OCI-LY1 (cell line): Measurements from ENCODE around the gene RPS21.

Experiments used
- H2AFZ ChIP-seq: fragments of 200-600 bp; sonication (generic), shearing (Covaris generic); 2 replicates; pipeline ENCODE4 v1.6.0; 2014; ENCODE audit warnings: antibody characterized with exemption, mild to moderate bottlenecking, low read length
- H3F3A ChIP-seq: fragments of 200-600 bp; sonication (generic), shearing (Covaris generic); 2 replicates; pipeline ENCODE4 v1.6.0; 2014; ENCODE audit warnings: mild to moderate bottlenecking, antibody characterized with exemption, low read length, moderate library complexity; ENCODE audit not compliant: insufficient read depth
- H3K27ac ChIP-seq: fragments of 200-600 bp; sonication (generic); 2 replicates; pipeline ENCODE4 v1.5.1; 2014; ENCODE audit warnings: low read length, mixed run types, mild to moderate bottlenecking, low read depth; ENCODE audit not compliant: poor library complexity, severe bottlenecking
- H3K27me3 ChIP-seq: fragments of 200-600 bp; sonication (generic); 2 replicates; pipeline ENCODE4 v1.6.0; 2014; ENCODE audit warnings: antibody characterized with exemption, mild to moderate bottlenecking, low read length, moderate library complexity; ENCODE audit not compliant: insufficient read depth
- H3K36me3 ChIP-seq: fragments of 200-600 bp; sonication (generic); 2 replicates; pipeline ENCODE4 v1.6.1; 2014; ENCODE audit warnings: mild to moderate bottlenecking, antibody characterized with exemption, low read length, moderate library complexity, mixed read lengths; ENCODE audit not compliant: insufficient read depth
- H3K4me1 ChIP-seq: fragments of 200-600 bp; sonication (generic); 2 replicates; pipeline ENCODE4 v1.5.1; 2014; ENCODE audit warnings: mild to moderate bottlenecking, low read length, moderate library complexity; ENCODE audit not compliant: insufficient read depth, severe bottlenecking
- H3K4me2 ChIP-seq: fragments of 200-600 bp; sonication (generic), shearing (Covaris generic); 2 replicates; pipeline ENCODE4 v1.6.1; 2014; ENCODE audit warnings: low read length
- H3K4me3 ChIP-seq: fragments of 200-600 bp; sonication (generic); 2 replicates; pipeline ENCODE4 v1.5.1; 2014; ENCODE audit warnings: low read length, low read depth, mild to moderate bottlenecking, mixed read lengths; ENCODE audit not compliant: poor library complexity, severe bottlenecking
- H3K79me2 ChIP-seq: fragments of 200-600 bp; shearing (Covaris generic); 2 replicates; pipeline ENCODE4 v1.6.1; 2016; ENCODE audit warnings: mixed run types, low read length, mixed read lengths; ENCODE audit not compliant: insufficient read depth
- H3K9ac ChIP-seq: fragments of 200-600 bp; sonication (generic), shearing (Covaris generic); 2 replicates; pipeline ENCODE4 v1.6.1; 2014; ENCODE audit warnings: mild to moderate bottlenecking, low read length, mixed read lengths
- H3K9me2 ChIP-seq: fragments of 200-600 bp; sonication (generic), shearing (Covaris generic); 2 replicates; pipeline ENCODE4 v1.6.1; 2014; ENCODE audit warnings: low read depth, mild to moderate bottlenecking, low read length, mixed read lengths
- H3K9me3 ChIP-seq: fragments of 200-600 bp; shearing (Covaris generic); 2 replicates; pipeline ENCODE4 v1.6.1; 2014; ENCODE audit warnings: low read length, mixed read lengths
- H4K20me1 ChIP-seq: fragments of 200-600 bp; sonication (generic), shearing (Covaris generic); 2 replicates; pipeline ENCODE4 v1.6.0; 2016; ENCODE audit warnings: mild to moderate bottlenecking, low read length; ENCODE audit not compliant: insufficient read depth
- EZH2 ChIP-seq: fragments of 200-600 bp; sonication (generic), shearing (Covaris generic); IDR thresholded peaks from 2 replicates; pipeline ENCODE4 v1.8.0; 2017; ENCODE audit warnings: borderline replicate concordance, mixed run types, mild to moderate bottlenecking, antibody characterized with exemption, low read length, moderate library complexity, mixed read lengths
- TF ChIP-seq, protein P1 (sequence below): fragments of 200-600 bp; sonication (generic), shearing (Covaris generic); IDR thresholded peaks from 2 replicates; pipeline ENCODE4 v1.5.1; 2017; ENCODE audit warnings: mild to moderate bottlenecking, antibody characterized with exemption, low read length, moderate library complexity, mixed read lengths

RPS21 gene

GRCh38 chr20:62421716-62421990 lies 34.8 kb downstream of the RPS21 start:
- no peaks in the 10 kb centered on the region for H3K79me2 ChIP-seq
- no peak overlapping the region for H3K4me2 ChIP-seq
- H3K9ac ChIP-seq, result no peak overlapping the region
- H3F3A ChIP-seq, result no peaks in the 10 kb centered on the region
- no peak overlapping the region for H3K4me3 ChIP-seq
- H3K27ac ChIP-seq, result no peak overlapping the region
- peaks cover 7% of the 10 kb centered on the region; the same call in 1 of the 2 replicates for H3K27me3 ChIP-seq
- no peaks in the 10 kb centered on the region for H3K9me2 ChIP-seq
- no peaks in the 10 kb centered on the region for H4K20me1 ChIP-seq
- TF ChIP-seq, protein P1, sequence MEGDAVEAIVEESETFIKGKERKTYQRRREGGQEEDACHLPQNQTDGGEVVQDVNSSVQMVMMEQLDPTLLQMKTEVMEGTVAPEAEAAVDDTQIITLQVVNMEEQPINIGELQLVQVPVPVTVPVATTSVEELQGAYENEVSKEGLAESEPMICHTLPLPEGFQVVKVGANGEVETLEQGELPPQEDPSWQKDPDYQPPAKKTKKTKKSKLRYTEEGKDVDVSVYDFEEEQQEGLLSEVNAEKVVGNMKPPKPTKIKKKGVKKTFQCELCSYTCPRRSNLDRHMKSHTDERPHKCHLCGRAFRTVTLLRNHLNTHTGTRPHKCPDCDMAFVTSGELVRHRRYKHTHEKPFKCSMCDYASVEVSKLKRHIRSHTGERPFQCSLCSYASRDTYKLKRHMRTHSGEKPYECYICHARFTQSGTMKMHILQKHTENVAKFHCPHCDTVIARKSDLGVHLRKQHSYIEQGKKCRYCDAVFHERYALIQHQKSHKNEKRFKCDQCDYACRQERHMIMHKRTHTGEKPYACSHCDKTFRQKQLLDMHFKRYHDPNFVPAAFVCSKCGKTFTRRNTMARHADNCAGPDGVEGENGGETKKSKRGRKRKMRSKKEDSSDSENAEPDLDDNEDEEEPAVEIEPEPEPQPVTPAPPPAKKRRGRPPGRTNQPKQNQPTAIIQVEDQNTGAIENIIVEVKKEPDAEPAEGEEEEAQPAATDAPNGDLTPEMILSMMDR, result no peak
- no peak for TF ChIP-seq EZH2
- H3K9me3 ChIP-seq, result no peaks in the 10 kb centered on the region
- no peak overlapping the region for H2AFZ ChIP-seq
- no peaks in the 10 kb centered on the region for H3K4me1 ChIP-seq
- no peaks in the 10 kb centered on the region for H3K36me3 ChIP-seq

- Histone ChIP-seq H3K27me3 (peaks cover 7% of the 10 kb centered on the region; the same call in 1 of the 2 replicates), H3K4me1 (no peaks in the 10 kb centered on the region), H3K27ac (no peak overlapping the region), H3K79me2 (no peaks in the 10 kb centered on the region), H3K36me3 (no peaks in the 10 kb centered on the region), H2AFZ (no peak overlapping the region), H3K4me3 (no peak overlapping the region), H3K9me2 (no peaks in the 10 kb centered on the region), H3F3A (no peaks in the 10 kb centered on the region), H4K20me1 (no peaks in the 10 kb centered on the region), H3K9me3 (no peaks in the 10 kb centered on the region), H3K4me2 (no peak overlapping the region), H3K9ac (no peak overlapping the region)
- no peak for TF ChIP-seq EZH2
- TF ChIP-seq, protein P1, result no peak
Observed at GRCh38 chr20:62422636-62423325, 35.9 kb downstream of the RPS21 start.

DNA sequence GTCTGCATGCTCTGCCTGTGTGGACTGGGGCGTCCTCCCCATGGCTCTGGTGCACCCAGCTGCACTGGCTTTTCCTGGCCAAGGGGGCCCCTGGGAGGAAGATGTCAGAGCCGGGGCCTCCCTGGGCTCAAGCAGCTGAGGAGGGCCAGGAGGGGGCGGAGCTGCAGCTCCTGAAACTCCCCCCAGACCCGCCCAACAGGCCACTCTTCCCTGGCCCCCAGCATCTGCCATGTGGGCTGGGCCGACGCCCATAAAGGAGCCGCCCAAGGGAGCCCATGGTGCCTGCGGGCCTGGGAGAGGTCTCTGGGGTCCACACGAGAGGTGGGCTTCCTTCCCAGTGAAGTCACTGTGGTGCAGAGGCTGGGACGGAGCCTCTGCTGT lies 36.4 kb downstream of the RPS21 start:
- no peaks in the 10 kb centered on the region for H3K9me3 ChIP-seq
- no peak overlapping the region for H3K27ac ChIP-seq
- TF ChIP-seq EZH2, result no peak
- TF ChIP-seq, protein P1, result no peak
- no peaks in the 10 kb centered on the region for H4K20me1 ChIP-seq
- H3K4me1 ChIP-seq, result no peaks in the 10 kb centered on the region
- H3K9ac ChIP-seq, result no peak overlapping the region
- H3K36me3 ChIP-seq, result no peaks in the 10 kb centered on the region
- no peaks in the 10 kb centered on the region for H3K9me2 ChIP-seq
- H3K27me3 ChIP-seq, result peaks cover 7% of the 10 kb centered on the region; the same call in 1 of the 2 replicates
- no peak overlapping the region for H3K4me3 ChIP-seq
- no peak overlapping the region for H2AFZ ChIP-seq
- no peaks in the 10 kb centered on the region for H3K79me2 ChIP-seq
- no peak overlapping the region for H3K4me2 ChIP-seq
- no peaks in the 10 kb centered on the region for H3F3A ChIP-seq
